ENCODE results near the gene PIGB. TPM values are rescaled to one million over a fixed set of nuclear protein-coding genes. Genes with fewer than 3 reads are reported as not detected.

The PIGB gene
- total and polyA plus RNA-seq, 2 donors from 2014 or later = 17.4 to 17.6 TPM

GRCh38 chr15:55288006-55288717, 30.9 kb upstream of the PIGB start:
- Histone ChIP-seq H3K27ac (ENCODE audit: low read depth in 2 of 2, low read length in 2 of 2) (no peak overlapping the region), H3K4me1 (ENCODE audit: control insufficient read depth in 2 of 3, insufficient read depth in 2 of 3, low read depth in 1 of 3, low read length in 3 of 3) (peaks cover 0 to 6% (median 0%) of the 10 kb centered on the region in 3 donors), H3K27me3 (ENCODE audit: control insufficient read depth, insufficient read depth, low read length) (no peaks in the 10 kb centered on the region), H3K4me3 (ENCODE audit: low read length in 3 of 3) (peak overlapping the region in 1 of 3 donors; percentile 90), H3K9me3 (ENCODE audit: control insufficient read depth in 2 of 3, insufficient read depth in 1 of 3, low read length in 3 of 3) (no peaks in the 10 kb centered on the region), H3K36me3 (ENCODE audit: control insufficient read depth in 2 of 3, insufficient read depth in 3 of 3, low read length in 3 of 3) (peaks cover 0 to 2% (median 0%) of the 10 kb centered on the region in 3 donors), H3K9ac (ENCODE audit: low read length in 3 of 3) (no peak overlapping the region)
- TF ChIP-seq, protein P1, sequence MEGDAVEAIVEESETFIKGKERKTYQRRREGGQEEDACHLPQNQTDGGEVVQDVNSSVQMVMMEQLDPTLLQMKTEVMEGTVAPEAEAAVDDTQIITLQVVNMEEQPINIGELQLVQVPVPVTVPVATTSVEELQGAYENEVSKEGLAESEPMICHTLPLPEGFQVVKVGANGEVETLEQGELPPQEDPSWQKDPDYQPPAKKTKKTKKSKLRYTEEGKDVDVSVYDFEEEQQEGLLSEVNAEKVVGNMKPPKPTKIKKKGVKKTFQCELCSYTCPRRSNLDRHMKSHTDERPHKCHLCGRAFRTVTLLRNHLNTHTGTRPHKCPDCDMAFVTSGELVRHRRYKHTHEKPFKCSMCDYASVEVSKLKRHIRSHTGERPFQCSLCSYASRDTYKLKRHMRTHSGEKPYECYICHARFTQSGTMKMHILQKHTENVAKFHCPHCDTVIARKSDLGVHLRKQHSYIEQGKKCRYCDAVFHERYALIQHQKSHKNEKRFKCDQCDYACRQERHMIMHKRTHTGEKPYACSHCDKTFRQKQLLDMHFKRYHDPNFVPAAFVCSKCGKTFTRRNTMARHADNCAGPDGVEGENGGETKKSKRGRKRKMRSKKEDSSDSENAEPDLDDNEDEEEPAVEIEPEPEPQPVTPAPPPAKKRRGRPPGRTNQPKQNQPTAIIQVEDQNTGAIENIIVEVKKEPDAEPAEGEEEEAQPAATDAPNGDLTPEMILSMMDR (IDR thresholded peaks at IDR 0.05; ENCODE audit: borderline replicate concordance, extremely low read depth, insufficient read depth) = no peak
- FAIRE-seq (no peak), DNase-seq (peak in 1 of 5 donors; percentile 11)
- intact Hi-C loops (cut with DNase I) = no loop called here

GRCh38 chr15:55289011-55289745, 29.8 kb upstream of the PIGB start:
- peak overlapping the region; percentile 5 to 91 for H3K27ac ChIP-seq (ENCODE audit: low read depth in 2 of 2, low read length in 2 of 2)
- H3K27me3 ChIP-seq (ENCODE audit: control insufficient read depth, insufficient read depth, low read length) = no peaks in the 10 kb centered on the region
- peak overlapping the region; percentile 53 to 90 (median 77) for H3K4me3 ChIP-seq (ENCODE audit: low read length in 3 of 3)
- H3K4me1 ChIP-seq (ENCODE audit: control insufficient read depth in 2 of 3, insufficient read depth in 2 of 3, low read depth in 1 of 3, low read length in 3 of 3) = peaks cover 0 to 6% (median 0%) of the 10 kb centered on the region in 3 donors
- no peaks in the 10 kb centered on the region for H3K9me3 ChIP-seq (ENCODE audit: control insufficient read depth in 2 of 3, insufficient read depth in 1 of 3, low read length in 3 of 3)
- TF ChIP-seq, protein P1 (IDR thresholded peaks at IDR 0.05; ENCODE audit: borderline replicate concordance, extremely low read depth, insufficient read depth) = no peak
- peak overlapping the region; percentile 39 to 86 (median 50) for H3K9ac ChIP-seq (ENCODE audit: low read length in 3 of 3)
- DNase-seq (peak in 4 of 5 donors; percentile 34 to 77 (median 56)), FAIRE-seq (no peak)
- peaks cover 0 to 2% (median 0%) of the 10 kb centered on the region in 3 donors for H3K36me3 ChIP-seq (ENCODE audit: control insufficient read depth in 2 of 3, insufficient read depth in 3 of 3, low read length in 3 of 3)
- intact Hi-C loops (cut with DNase I) = no loop called here

DNA sequence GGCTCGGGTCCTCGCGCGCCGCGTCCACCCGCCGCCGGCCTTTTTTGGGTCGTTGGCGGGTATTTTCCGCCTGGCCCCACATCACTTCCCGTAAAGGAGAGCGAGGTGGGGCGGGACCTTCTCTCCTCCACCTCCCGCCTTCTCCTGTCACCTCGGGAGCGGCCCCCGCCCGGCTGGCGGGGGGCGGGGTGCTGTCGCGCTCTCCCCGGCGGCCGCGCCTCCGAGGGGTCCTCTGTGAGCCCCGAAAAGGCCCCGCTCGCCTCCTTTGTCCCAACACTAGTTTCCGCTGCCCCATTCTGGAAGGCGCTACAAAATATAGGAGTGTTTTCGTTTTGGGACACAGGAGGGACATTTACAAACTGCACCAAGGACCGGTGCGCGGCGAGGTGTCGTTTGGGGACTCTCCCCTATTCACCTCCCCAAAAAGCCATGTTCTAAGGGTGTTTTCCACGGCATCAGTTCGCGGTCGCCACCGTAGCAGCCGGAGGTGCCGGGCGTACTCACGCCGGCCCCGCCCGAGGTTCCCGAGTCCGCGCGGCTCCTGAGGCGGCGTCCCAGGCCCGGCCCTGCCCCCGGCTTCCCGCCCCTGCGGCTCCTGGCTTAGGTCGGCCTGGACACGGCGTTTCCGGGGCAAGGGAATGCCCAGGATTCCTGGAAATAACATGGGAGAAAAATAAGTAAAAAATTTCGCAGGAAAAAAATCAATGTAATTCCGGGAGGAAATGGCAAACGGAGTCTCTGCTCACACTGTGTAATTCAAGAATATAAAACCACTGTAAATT, 29.1 kb upstream of the PIGB start, which contains the start of gene RAB27A:
Gene RAB27A (minus strand): TSS at position 68 of the 782 bp plus-strand sequence. CDS start 54,879 bp downstream, outside the sequence.
- Histone ChIP-seq H3K9ac (ENCODE audit: low read length in 3 of 3) (peak within 1 kb of the TSS; percentile 50 to 86 (median 57)), H3K36me3 (ENCODE audit: control insufficient read depth in 2 of 3, insufficient read depth in 3 of 3, low read length in 3 of 3) (peaks cover 0 to 2% (median 0%) of the 10 kb centered on the region in 3 donors), H3K27me3 (ENCODE audit: control insufficient read depth, insufficient read depth, low read length) (no peaks in the 10 kb centered on the region), H3K9me3 (ENCODE audit: control insufficient read depth in 2 of 3, insufficient read depth in 1 of 3, low read length in 3 of 3) (no peaks in the 10 kb centered on the region), H3K4me3 (ENCODE audit: low read length in 3 of 3) (peak within 1 kb of the TSS; percentile 82 to 90 (median 86)), H3K27ac (ENCODE audit: low read depth in 2 of 2, low read length in 2 of 2) (peak within 1 kb of the TSS; percentile 90 to 91), H3K4me1 (ENCODE audit: control insufficient read depth in 2 of 3, insufficient read depth in 2 of 3, low read depth in 1 of 3, low read length in 3 of 3) (peaks cover 0 to 6% (median 0%) of the 10 kb centered on the region in 3 donors)
- intact Hi-C loops (cut with DNase I) = no loop called here
- FAIRE-seq = no peak
- peak; percentile 79 to 91 (median 89) for DNase-seq
- TF ChIP-seq, protein P1 (IDR thresholded peaks at IDR 0.05; ENCODE audit: borderline replicate concordance, extremely low read depth, insufficient read depth) = no peak
